Tibial artery (tissue), 4 donors: ENCODE results near the gene ARHGEF19.

ENCODE experiments used
- DNase-seq, 2 donors: peaks; one replicate each; pipeline ENCODE4 v3.0.0-alpha.2; 2019
- H3K27ac ChIP-seq, 2 donors: fragments of 200-600 bp; sonication (generic) in 1 of 2; 1 replicate in 1 of 2; 2 replicates in 1 of 2; pipeline ENCODE4 v1.5.1; 2018 to 2019; ENCODE audit warnings: mild to moderate bottlenecking in 1 of 2
- H3K27me3 ChIP-seq, 2 donors: fragments of 200-600 bp; sonication (generic) in 1 of 2; one replicate each; pipeline versions ENCODE4 v1.5.1 to v1.6.0; 2016 to 2019
- H3K36me3 ChIP-seq, 3 donors: fragments of 200-600 bp; sonication (generic) in 2 of 3; one replicate each; pipeline ENCODE4 v1.5.1; 2016 to 2019; ENCODE audit warnings: mild to moderate bottlenecking in 2 of 3
- H3K4me1 ChIP-seq, 4 donors: fragments of 200-600 bp; sonication (generic) in 2 of 4; 1 replicate in 3 of 4; 2 replicates in 1 of 4; pipeline ENCODE4 v1.5.1; 2016 to 2019
- H3K4me3 ChIP-seq, 2 donors: fragments of 200-600 bp; sonication (generic) in 1 of 2; 1 replicate in 1 of 2; 2 replicates in 1 of 2; pipeline ENCODE4 v1.5.1; 2018 to 2019; ENCODE audit warnings: mild to moderate bottlenecking in 2 of 2
- H3K9me3 ChIP-seq, 3 donors: fragments of 200-600 bp; sonication (generic) in 1 of 3; one replicate each; pipeline ENCODE4 v1.5.1; 2016 to 2019
- intact Hi-C: fragments of 100-400 bp; cut with DNase I; formaldehyde crosslinking; loops from one replicate; pipeline ENCODE4 v1.15.0; 2023; ENCODE audit warnings: low total_unique reads
- TF ChIP-seq, protein P1 (sequence below), 2 experiments: fragments of 200-600 bp in 1 of 2; fragments of 450-650 bp in 1 of 2; IDR thresholded peaks; one replicate each; pipeline ENCODE4 v1.5.1; 2017 to 2019; ENCODE audit warnings: antibody characterized with exemption in 2 of 2, mild to moderate bottlenecking in 1 of 2, moderate library complexity in 1 of 2

ARHGEF19 gene

DNA sequence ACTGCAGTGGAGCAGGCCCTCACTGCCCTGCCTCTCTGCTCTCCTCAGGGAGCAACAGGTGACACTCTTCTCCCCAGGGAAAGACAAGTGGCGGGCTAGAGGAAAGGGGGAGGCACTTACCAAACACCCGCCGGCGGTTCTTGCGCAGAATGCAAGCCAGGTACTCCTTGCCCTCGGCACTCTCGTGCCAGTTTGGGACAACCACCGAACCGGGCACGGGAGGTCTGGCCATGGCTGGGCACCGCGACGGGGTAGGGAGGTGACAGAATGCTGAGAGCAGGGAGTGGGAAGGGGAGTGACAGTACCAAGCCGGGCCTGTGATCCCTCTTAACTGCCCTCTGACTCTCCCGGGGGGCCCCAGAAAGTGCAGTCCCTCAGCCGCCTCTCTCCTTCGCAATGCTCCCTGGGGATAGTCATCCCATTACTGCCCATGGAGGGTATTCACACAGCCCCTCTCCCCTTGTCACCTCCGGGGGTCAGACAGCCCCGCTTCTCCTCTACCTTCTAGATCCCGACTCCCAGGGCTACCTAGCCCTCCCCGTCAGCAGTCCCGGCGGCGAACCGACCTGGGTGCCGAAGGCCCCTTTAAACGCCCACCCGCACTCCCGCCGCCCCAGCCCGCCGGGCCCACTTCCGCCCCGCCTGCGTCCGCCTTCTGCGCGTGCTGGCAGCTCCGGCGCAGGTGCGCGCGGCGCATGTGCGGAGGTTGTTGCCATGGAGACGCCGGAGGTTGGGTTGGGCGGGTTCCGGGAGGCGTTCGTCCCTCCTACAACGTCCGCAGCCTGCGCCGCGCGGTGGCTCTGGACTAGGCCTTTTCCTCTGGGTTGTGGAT, 24.3 kb upstream of the ARHGEF19 start, which contains the start of gene CPLANE2:
Gene CPLANE2 (minus strand): TSS at position 673 of the 832 bp plus-strand sequence. CDS start 441 bp downstream, at position 232.
- TF ChIP-seq, protein P1, sequence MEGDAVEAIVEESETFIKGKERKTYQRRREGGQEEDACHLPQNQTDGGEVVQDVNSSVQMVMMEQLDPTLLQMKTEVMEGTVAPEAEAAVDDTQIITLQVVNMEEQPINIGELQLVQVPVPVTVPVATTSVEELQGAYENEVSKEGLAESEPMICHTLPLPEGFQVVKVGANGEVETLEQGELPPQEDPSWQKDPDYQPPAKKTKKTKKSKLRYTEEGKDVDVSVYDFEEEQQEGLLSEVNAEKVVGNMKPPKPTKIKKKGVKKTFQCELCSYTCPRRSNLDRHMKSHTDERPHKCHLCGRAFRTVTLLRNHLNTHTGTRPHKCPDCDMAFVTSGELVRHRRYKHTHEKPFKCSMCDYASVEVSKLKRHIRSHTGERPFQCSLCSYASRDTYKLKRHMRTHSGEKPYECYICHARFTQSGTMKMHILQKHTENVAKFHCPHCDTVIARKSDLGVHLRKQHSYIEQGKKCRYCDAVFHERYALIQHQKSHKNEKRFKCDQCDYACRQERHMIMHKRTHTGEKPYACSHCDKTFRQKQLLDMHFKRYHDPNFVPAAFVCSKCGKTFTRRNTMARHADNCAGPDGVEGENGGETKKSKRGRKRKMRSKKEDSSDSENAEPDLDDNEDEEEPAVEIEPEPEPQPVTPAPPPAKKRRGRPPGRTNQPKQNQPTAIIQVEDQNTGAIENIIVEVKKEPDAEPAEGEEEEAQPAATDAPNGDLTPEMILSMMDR (IDR thresholded peaks at IDR 0.05): no peak
- intact Hi-C loops: no loop called here
- Histone ChIP-seq H3K27ac (peak within 1 kb of the TSS; percentile 80 to 87), H3K9me3 (no peaks in the 10 kb centered on the region), H3K4me1 (peaks cover 0 to 19% (median 12%) of the 10 kb centered on the region in 4 donors), H3K27me3 (no peaks in the 10 kb centered on the region), H3K4me3 (peak within 1 kb of the TSS; percentile 54 to 70), H3K36me3 (peaks cover 0 to 12% (median 8%) of the 10 kb centered on the region in 3 donors)
- DNase-seq: peak; percentile 93 to 96

DNA sequence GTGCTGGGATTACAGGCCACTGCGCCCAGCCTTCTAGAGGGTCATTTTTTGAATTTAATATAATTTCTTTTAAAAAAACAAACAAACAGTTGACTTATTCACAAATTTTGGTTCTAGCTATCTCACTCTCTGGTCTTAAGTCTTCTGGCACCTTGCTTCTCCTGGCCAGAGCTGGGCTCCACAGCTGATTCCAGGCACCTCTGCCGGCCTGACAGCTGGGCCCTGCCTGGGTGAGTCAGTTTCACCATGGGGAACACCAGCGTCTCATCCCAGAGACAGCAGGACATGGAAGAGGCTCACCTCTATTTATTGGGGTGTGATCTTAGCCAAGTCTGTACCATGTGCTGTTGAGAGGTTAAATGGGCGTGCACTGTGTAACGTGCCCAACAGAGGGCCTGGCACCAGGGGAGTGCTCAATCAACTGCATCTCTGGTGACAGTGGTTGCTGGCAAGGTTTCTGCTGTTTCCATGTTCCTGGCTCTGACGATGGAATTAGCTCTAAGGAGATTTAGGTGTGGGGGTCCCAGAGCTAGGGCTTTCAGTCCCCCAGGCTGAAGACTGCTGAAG, 23.6 kb upstream of the ARHGEF19 start:
- peak overlapping the region; percentile 54 to 70 for H3K4me3 ChIP-seq
- TF ChIP-seq, protein P1 (IDR thresholded peaks at IDR 0.05): peak in 1 of 2 experiments; percentile 8
- peaks cover 0 to 19% (median 12%) of the 10 kb centered on the region in 4 donors for H3K4me1 ChIP-seq
- H3K36me3 ChIP-seq: peaks cover 0 to 17% (median 9%) of the 10 kb centered on the region in 3 donors
- H3K27ac ChIP-seq: peak overlapping the region; percentile 80 to 87
- no peaks in the 10 kb centered on the region for H3K9me3 ChIP-seq
- no peak for DNase-seq
- no peaks in the 10 kb centered on the region for H3K27me3 ChIP-seq
- intact Hi-C loops: no loop called here

DNA sequence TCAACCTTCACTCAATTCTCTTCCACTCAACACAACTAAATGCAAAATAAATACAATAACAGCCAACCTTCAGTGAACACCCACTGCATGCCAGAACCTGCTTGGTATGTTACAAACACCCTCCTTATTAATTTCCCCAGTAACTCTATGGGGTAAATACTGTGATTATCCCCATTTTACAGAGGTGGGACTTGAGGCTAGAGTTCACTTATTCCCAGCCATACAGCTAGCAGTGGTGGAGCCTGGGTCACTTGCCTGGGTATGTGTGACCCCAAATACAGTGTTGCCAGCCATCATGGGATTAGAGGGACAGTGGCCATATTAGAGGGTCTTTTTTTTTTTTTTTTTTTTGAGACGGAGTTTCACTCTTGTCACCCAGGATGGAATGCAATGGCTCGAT, 22.9 kb upstream of the ARHGEF19 start:
- H3K27me3 ChIP-seq: no peaks in the 10 kb centered on the region

DNA sequence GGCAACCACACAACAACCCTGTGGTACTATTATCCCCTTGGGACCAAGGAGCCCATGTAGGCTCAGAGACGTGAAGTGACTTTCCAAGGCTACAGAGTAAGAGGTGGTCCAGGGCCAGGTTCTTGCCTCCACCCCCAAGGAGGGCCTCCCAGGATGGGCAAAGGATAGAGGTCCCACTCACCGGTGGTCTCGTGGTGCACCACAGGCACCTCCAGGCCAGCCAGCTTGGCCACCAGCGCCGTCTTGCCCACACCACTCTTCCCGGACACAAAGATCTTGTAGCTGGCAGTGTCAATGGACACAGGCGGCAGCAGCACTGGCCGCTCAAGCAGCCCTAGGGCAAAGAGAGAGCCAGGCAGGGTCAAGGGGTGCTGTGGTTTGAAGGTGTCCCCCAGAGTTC, 21.0 kb upstream of the ARHGEF19 start:
- H3K27me3 ChIP-seq: peaks cover 0 to 5% of the 10 kb centered on the region in 2 donors
- peaks cover 0 to 19% (median 12%) of the 10 kb centered on the region in 4 donors for H3K4me1 ChIP-seq
- TF ChIP-seq, protein P1 (IDR thresholded peaks at IDR 0.05): no peak
- no peak overlapping the region for H3K4me3 ChIP-seq
- peaks cover 0 to 27% (median 9%) of the 10 kb centered on the region in 3 donors for H3K36me3 ChIP-seq
- DNase-seq: no peak
- H3K27ac ChIP-seq: no peak overlapping the region
- no peaks in the 10 kb centered on the region for H3K9me3 ChIP-seq
- intact Hi-C loops: no loop called here

More for the DNA sequence above, 22.9 kb upstream of the ARHGEF19 start:
- Histone ChIP-seq H3K4me1 (peaks cover 0 to 19% (median 12%) of the 10 kb centered on the region in 4 donors), H3K9me3 (no peaks in the 10 kb centered on the region), H3K4me3 (no peak overlapping the region), H3K27ac (no peak overlapping the region), H3K36me3 (peaks cover 0 to 23% (median 9%) of the 10 kb centered on the region in 3 donors)
- TF ChIP-seq, protein P1 (IDR thresholded peaks at IDR 0.05): no peak
- intact Hi-C loops: no loop called here
- no peak for DNase-seq

DNA sequence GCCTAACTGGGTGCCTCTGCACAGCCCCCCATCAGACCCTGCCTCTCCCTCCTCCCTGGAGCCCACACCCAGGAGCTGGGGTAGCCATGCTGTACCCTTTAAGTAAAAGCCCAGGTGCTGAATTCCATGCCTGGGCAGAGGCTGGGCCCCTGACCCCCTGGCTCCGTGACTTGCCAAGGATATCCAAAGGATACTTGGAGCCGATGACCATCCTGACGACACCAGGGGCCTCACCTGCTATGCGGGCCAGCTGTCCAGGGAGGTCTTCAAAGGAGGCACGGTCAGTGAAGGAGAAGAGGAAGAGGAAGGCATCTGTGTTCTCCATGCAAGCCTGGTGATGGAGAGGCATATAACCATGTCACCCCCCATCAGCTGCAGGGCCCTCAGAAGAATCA, 19.9 kb upstream of the ARHGEF19 start:
- no peak for DNase-seq
- Histone ChIP-seq H3K4me3 (no peak overlapping the region), H3K36me3 (peaks cover 0 to 27% (median 9%) of the 10 kb centered on the region in 3 donors), H3K27ac (no peak overlapping the region), H3K4me1 (peaks cover 0 to 15% (median 6%) of the 10 kb centered on the region in 4 donors), H3K27me3 (peaks cover 0 to 16% of the 10 kb centered on the region in 2 donors), H3K9me3 (peaks cover 0 to 2% (median 0%) of the 10 kb centered on the region in 3 donors)
- intact Hi-C loops: no loop called here
- TF ChIP-seq, protein P1 (IDR thresholded peaks at IDR 0.05): no peak
